H9 (cell line): Measurements from ENCODE around the gene CTIF. TPM values are rescaled to one million over a fixed set of nuclear protein-coding genes. Genes with fewer than 3 reads are reported as not detected.

Experiments
- DNase-seq: peaks from one replicate; pipeline ENCODE4 v3.0.0-alpha.2; 2017
- H2AFZ ChIP-seq: one replicate; pipeline ENCODE4 v1.6.1; 2013; ENCODE audit warnings: mild to moderate bottlenecking, low read length, control low read depth, moderate library complexity
- H2AK5ac ChIP-seq: 2 replicates; pipeline ENCODE4 v1.6.1; 2013; ENCODE audit warnings: low read length, control low read depth, mixed read lengths; ENCODE audit not compliant: insufficient read length
- H2BK120ac ChIP-seq: one replicate; pipeline ENCODE4 v1.6.1; 2013; ENCODE audit warnings: low read depth, mild to moderate bottlenecking, low read length, control low read depth, inconsistent platforms; ENCODE audit not compliant: poor library complexity, severe bottlenecking
- H2BK12ac ChIP-seq: 2 replicates; pipeline ENCODE4 v1.6.1; 2013; ENCODE audit warnings: low read length, control low read depth, mixed read lengths, low read depth; ENCODE audit not compliant: insufficient read length
- H2BK15ac ChIP-seq: 2 replicates; pipeline ENCODE4 v1.6.1; 2013; ENCODE audit warnings: low read depth, low read length, control low read depth
- H2BK20ac ChIP-seq: one replicate; pipeline ENCODE4 v1.6.1; 2013; ENCODE audit warnings: low read depth, mild to moderate bottlenecking, low read length, control low read depth, inconsistent platforms; ENCODE audit not compliant: poor library complexity, severe bottlenecking
- H2BK5ac ChIP-seq: 2 replicates; pipeline ENCODE4 v1.6.1; 2013; ENCODE audit warnings: low read length, control low read depth, mixed read lengths; ENCODE audit not compliant: insufficient read length
- H3K14ac ChIP-seq: 2 replicates; pipeline ENCODE4 v1.6.1; 2013; ENCODE audit warnings: low read length, control low read depth; ENCODE audit not compliant: insufficient read depth
- H3K18ac ChIP-seq: 2 replicates; pipeline ENCODE4 v1.6.1; 2013; ENCODE audit warnings: low read depth, mild to moderate bottlenecking, mixed read lengths, low read length, control low read depth; ENCODE audit not compliant: insufficient read length
- H3K23ac ChIP-seq: 2 replicates; pipeline ENCODE4 v1.6.1; 2013; ENCODE audit warnings: low read length, control low read depth, mixed read lengths, low read depth; ENCODE audit not compliant: insufficient read length
- H3K23me2 ChIP-seq: 2 replicates; pipeline ENCODE4 v1.6.1; 2013; ENCODE audit warnings: low read depth, mild to moderate bottlenecking, mixed read lengths, low read length, control low read depth; ENCODE audit not compliant: insufficient read length, poor library complexity, severe bottlenecking
- H3K27ac ChIP-seq: 2 replicates; pipeline ENCODE4 v1.5.1; 2013; ENCODE audit warnings: low read length, control low read depth, mixed read lengths, low read depth; ENCODE audit not compliant: insufficient read length
- H3K27me3 ChIP-seq: 2 replicates; pipeline ENCODE4 v1.6.1; 2013; ENCODE audit warnings: low read length, control low read depth, inconsistent platforms; ENCODE audit not compliant: insufficient read depth
- H3K4ac ChIP-seq: 2 replicates; pipeline ENCODE4 v1.6.1; 2013; ENCODE audit warnings: low read depth, mild to moderate bottlenecking, control low read depth, inconsistent platforms, low read length, moderate library complexity
- H3K4me1 ChIP-seq: 2 replicates; pipeline ENCODE4 v1.6.1; 2013; ENCODE audit warnings: low read length, control low read depth, inconsistent platforms; ENCODE audit not compliant: insufficient read depth
- H3K4me2 ChIP-seq: 2 replicates; pipeline ENCODE4 v1.6.1; 2013; ENCODE audit warnings: low read length, control low read depth, mixed read lengths; ENCODE audit not compliant: insufficient read length, insufficient read depth
- H3K56ac ChIP-seq: 2 replicates; pipeline ENCODE4 v1.6.1; 2013; ENCODE audit warnings: low read depth, mild to moderate bottlenecking, mixed read lengths, low read length, control low read depth; ENCODE audit not compliant: insufficient read length
- H3K79me1 ChIP-seq: 2 replicates; pipeline ENCODE4 v1.6.1; 2013; ENCODE audit warnings: low read depth, mild to moderate bottlenecking, moderate library complexity, low read length, control low read depth, inconsistent platforms; ENCODE audit not compliant: insufficient read depth, poor library complexity, severe bottlenecking
- H3K79me2 ChIP-seq: 2 replicates; pipeline ENCODE4 v1.6.1; 2013; ENCODE audit warnings: low read length, control low read depth, inconsistent platforms; ENCODE audit not compliant: insufficient read depth
- H3K9ac ChIP-seq: 2 replicates; pipeline ENCODE4 v1.6.1; 2013; ENCODE audit warnings: low read length, control low read depth, mixed read lengths; ENCODE audit not compliant: insufficient read length; ENCODE audit errors: extremely low read depth
- H3K9me3 ChIP-seq: one replicate; pipeline ENCODE4 v1.6.1; 2013; ENCODE audit warnings: low read depth, low read length, inconsistent platforms; ENCODE audit not compliant: control insufficient read depth
- H3T11ph ChIP-seq: one replicate; pipeline ENCODE4 v1.6.1; 2013; ENCODE audit warnings: mild to moderate bottlenecking, low read length, control low read depth, inconsistent platforms
- H4K20me1 ChIP-seq: one replicate; pipeline ENCODE4 v1.6.1; 2013; ENCODE audit not compliant: control insufficient read depth, insufficient read length, insufficient read depth
- H4K5ac ChIP-seq: 2 replicates; pipeline ENCODE4 v1.6.1; 2013; ENCODE audit warnings: low read depth, mild to moderate bottlenecking, mixed read lengths, low read length, control low read depth; ENCODE audit not compliant: insufficient read length
- H4K8ac ChIP-seq: replicated peaks from 2 replicates; pipeline ENCODE4 v1.6.1; 2013; ENCODE audit warnings: low read length, control low read depth, mixed read lengths, low read depth; ENCODE audit not compliant: insufficient read length
- H4K91ac ChIP-seq: 2 replicates; pipeline ENCODE4 v1.6.1; 2013; ENCODE audit warnings: low read depth, mild to moderate bottlenecking, moderate library complexity, mixed read lengths, low read length, control low read depth; ENCODE audit not compliant: insufficient read length
- H3K27ac Mint-ChIP-seq, 3 experiments: 2 replicates in 2 of 3; 3 replicates in 1 of 3; pipeline ENCODE4 v1.8.0; 2020 to 2021; ENCODE audit warnings: mixed read lengths in 3 of 3, mild to moderate bottlenecking in 1 of 3, moderate library complexity in 1 of 3
- H3K27me3 Mint-ChIP-seq: 2 replicates; pipeline ENCODE4 v1.8.0; 2021; ENCODE audit warnings: low read depth, mild to moderate bottlenecking, moderate library complexity, mixed read lengths
- H3K36me3 Mint-ChIP-seq, 3 experiments: 2 replicates in 2 of 3; 3 replicates in 1 of 3; pipeline ENCODE4 v1.8.0; 2020 to 2021; ENCODE audit warnings: low read depth in 3 of 3, mixed read lengths in 3 of 3; ENCODE audit not compliant: insufficient read depth in 1 of 3
- H3K4me1 Mint-ChIP-seq, 2 experiments: 2 replicates each; pipeline ENCODE4 v1.8.0; 2020; ENCODE audit warnings: mixed read lengths in 2 of 2
- H3K4me3 Mint-ChIP-seq, 2 experiments: 2 replicates in 1 of 2; 3 replicates in 1 of 2; pipeline ENCODE4 v1.8.0; 2020 to 2021; ENCODE audit warnings: mild to moderate bottlenecking in 2 of 2, mixed read lengths in 2 of 2, moderate library complexity in 1 of 2
- H3K9me3 Mint-ChIP-seq, 2 experiments: 2 replicates in 1 of 2; 3 replicates in 1 of 2; pipeline ENCODE4 v1.8.0; 2020; ENCODE audit warnings: mild to moderate bottlenecking in 2 of 2, mixed read lengths in 2 of 2, moderate library complexity in 1 of 2
- WGBS: extraction: QIAGEN DNeasy Blood & Tissue Kit; methylation state at CpG from one replicate; pipeline ENCODE4 v1.1.7; 2013; ENCODE audit warnings: missing lambda C conversion rate, low lambda C conversion rate, mixed read lengths; ENCODE audit not compliant: insufficient read length; ENCODE audit errors: extremely low coverage; 5-methylcytosine and 5-hydroxymethylcytosine counted together
- total RNA-seq: library from RNA; stranded (reverse); gene quantifications from 2 replicates; pipeline ENCODE4 v1.2.1, GENCODE V29; 2021
- TF ChIP-seq, protein P1 (sequence below): fragments of 200-600 bp; sonication (generic); conservative IDR thresholded peaks from 3 replicates; pipeline ENCODE4 v1.8.0; 2021; ENCODE audit warnings: antibody characterized with exemption, mild to moderate bottlenecking

The CTIF gene
- total RNA-seq, 1 experiment from 2014 or later: 15.8 TPM

DNA sequence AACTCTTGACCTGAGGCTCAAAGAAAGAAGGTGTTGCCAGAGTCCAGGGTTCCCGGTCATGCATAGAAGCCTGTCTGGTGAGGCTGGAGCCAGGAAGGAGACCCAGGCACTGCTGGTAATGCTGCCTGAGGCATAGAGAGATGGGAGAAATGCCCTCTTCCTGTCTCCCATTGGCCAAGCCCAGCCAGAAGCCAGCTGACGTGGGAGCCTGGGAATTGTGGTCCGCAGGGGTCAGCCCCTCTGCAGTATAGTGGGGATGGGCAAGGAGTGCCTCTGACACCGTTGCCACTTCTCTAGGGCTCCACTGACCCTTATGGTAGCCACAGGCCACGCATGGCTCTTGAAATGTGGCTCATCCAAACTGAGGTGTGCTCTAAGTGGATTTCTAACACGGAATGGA, 95.7 kb downstream of the CTIF start:
- H2BK120ac ChIP-seq: no peak overlapping the region
- Mint-ChIP-seq H3K4me3 (no peak overlapping the region), H3K27me3 (no peaks in the 10 kb centered on the region; the same call in 1 of the 2 replicates), H3K27ac (no peak overlapping the region), H3K4me1 (peaks cover 12 to 15% of the 10 kb centered on the region in 2 experiments), H3K9me3 (no peaks in the 10 kb centered on the region), H3K36me3 (peaks cover 0 to 4% (median 2%) of the 10 kb centered on the region in 3 experiments; a peak in 3 of 7 replicates)
- H2AFZ ChIP-seq: no peak overlapping the region
- no peaks in the 10 kb centered on the region for H3K9me3 ChIP-seq
- H2AK5ac ChIP-seq: no peak overlapping the region
- no peak overlapping the region for H3K9ac ChIP-seq
- H3K79me1 ChIP-seq: no peaks in the 10 kb centered on the region
- no peak overlapping the region for H3K4ac ChIP-seq
- no peak overlapping the region for H3T11ph ChIP-seq
- H4K8ac ChIP-seq: no peak overlapping the region
- no peaks in the 10 kb centered on the region for H3K23me2 ChIP-seq
- no peak overlapping the region for H2BK20ac ChIP-seq
- no peak overlapping the region for H2BK5ac ChIP-seq
- H3K27ac ChIP-seq: no peak overlapping the region
- no peak overlapping the region for H4K91ac ChIP-seq
- H3K79me2 ChIP-seq: no peaks in the 10 kb centered on the region
- H2BK15ac ChIP-seq: no peak overlapping the region
- H3K56ac ChIP-seq: no peak overlapping the region
- peaks cover 4% of the 10 kb centered on the region; the same call in 1 of the 2 replicates for H3K4me1 ChIP-seq
- H3K23ac ChIP-seq: no peak overlapping the region
- no CpG with 5 or more reads among the region's 6 CpGs for WGBS
- no peak overlapping the region for H2BK12ac ChIP-seq
- no peak for DNase-seq
- H3K27me3 ChIP-seq: no peaks in the 10 kb centered on the region
- no peak overlapping the region for H3K18ac ChIP-seq
- no peak overlapping the region for H4K5ac ChIP-seq
- H4K20me1 ChIP-seq: no peaks in the 10 kb centered on the region
- no peak overlapping the region for H3K4me2 ChIP-seq
- H3K14ac ChIP-seq: no peak overlapping the region
- TF ChIP-seq, protein P1, sequence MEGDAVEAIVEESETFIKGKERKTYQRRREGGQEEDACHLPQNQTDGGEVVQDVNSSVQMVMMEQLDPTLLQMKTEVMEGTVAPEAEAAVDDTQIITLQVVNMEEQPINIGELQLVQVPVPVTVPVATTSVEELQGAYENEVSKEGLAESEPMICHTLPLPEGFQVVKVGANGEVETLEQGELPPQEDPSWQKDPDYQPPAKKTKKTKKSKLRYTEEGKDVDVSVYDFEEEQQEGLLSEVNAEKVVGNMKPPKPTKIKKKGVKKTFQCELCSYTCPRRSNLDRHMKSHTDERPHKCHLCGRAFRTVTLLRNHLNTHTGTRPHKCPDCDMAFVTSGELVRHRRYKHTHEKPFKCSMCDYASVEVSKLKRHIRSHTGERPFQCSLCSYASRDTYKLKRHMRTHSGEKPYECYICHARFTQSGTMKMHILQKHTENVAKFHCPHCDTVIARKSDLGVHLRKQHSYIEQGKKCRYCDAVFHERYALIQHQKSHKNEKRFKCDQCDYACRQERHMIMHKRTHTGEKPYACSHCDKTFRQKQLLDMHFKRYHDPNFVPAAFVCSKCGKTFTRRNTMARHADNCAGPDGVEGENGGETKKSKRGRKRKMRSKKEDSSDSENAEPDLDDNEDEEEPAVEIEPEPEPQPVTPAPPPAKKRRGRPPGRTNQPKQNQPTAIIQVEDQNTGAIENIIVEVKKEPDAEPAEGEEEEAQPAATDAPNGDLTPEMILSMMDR: no peak
